Naive thymus-derived CD8-positive, alpha-beta T cell (primary cell): ENCODE data around the gene SLC25A33. TPM values are rescaled to one million over a fixed set of nuclear protein-coding genes. Genes with fewer than 3 reads are reported as not detected.
"Not testable (repeated sequence)": the region's sequence is repeated elsewhere in the genome, so short reads cannot be mapped to it uniquely, and the experiment has no call there.

Experiments
- ATAC-seq, 2 donors: fragments of 150-1000 bp; cut with Tn5 transposase in 1 of 2; sonication (Bioruptor Pico), chemical (Tn5 transposase) in 1 of 2; 1 replicate in 1 of 2; 2 replicates in 1 of 2; pipeline ENCODE4 v1.10.0; 2021; ENCODE audit warnings: mild to moderate bottlenecking in 2 of 2, moderate library complexity in 2 of 2
- POLR2A ChIA-PET: fragments of 350-600 bp; sonication (Branson Sonifier 250); formaldehyde crosslinking; loops from one replicate; lab custom pipeline; 2021; ENCODE audit warnings: antibody characterized with exemption; lab: Charles Lee
- DNase-seq, 10 donors: peaks; one replicate each; pipeline versions ENCODE4 v3.0.0 to v3.0.0-alpha.2; 2020 to 2022
- H3K27ac Mint-ChIP-seq, 10 donors: one replicate each; pipeline ENCODE4 v1.8.0; 2020 to 2022; ENCODE audit warnings: mild to moderate bottlenecking in 10 of 10, mixed read lengths in 10 of 10, moderate library complexity in 4 of 10, inconsistent platforms in 1 of 10
- H3K27me3 Mint-ChIP-seq, 5 donors: one replicate each; pipeline ENCODE4 v1.8.0; 2021 to 2022; ENCODE audit warnings: mixed read lengths in 5 of 5
- H3K36me3 Mint-ChIP-seq, 3 donors: one replicate each; pipeline ENCODE4 v1.8.0; 2020 to 2022; ENCODE audit warnings: mixed read lengths in 3 of 3, mild to moderate bottlenecking in 2 of 3, inconsistent platforms in 1 of 3
- H3K4me1 Mint-ChIP-seq, 4 donors: one replicate each; pipeline ENCODE4 v1.8.0; 2021 to 2022; ENCODE audit warnings: mixed read lengths in 4 of 4
- H3K4me3 Mint-ChIP-seq, 10 donors: one replicate each; pipeline ENCODE4 v1.8.0; 2020 to 2022; ENCODE audit warnings: mild to moderate bottlenecking in 10 of 10, mixed read lengths in 10 of 10, moderate library complexity in 6 of 10, inconsistent platforms in 1 of 10
- H3K9me3 Mint-ChIP-seq, 9 donors: one replicate each; pipeline ENCODE4 v1.8.0; 2020 to 2022; ENCODE audit warnings: mixed read lengths in 9 of 9, mild to moderate bottlenecking in 3 of 9, inconsistent platforms in 1 of 9, moderate library complexity in 1 of 9
- polyA plus RNA-seq, 3 donors: library from polyadenylated mRNA; unstranded; fragments of 300-500 nt; fragmentation: Illumina TruSeq; gene quantifications; one replicate each; pipeline ENCODE4 v1.2.3, GENCODE V29; 2021
- total RNA-seq, 8 experiments: library from RNA in 2 of 8; stranded (reverse) in 2 of 8; gene quantifications; one replicate each; pipeline ENCODE4 v1.2.3 and lab custom pipeline; 2021 to 2026

The SLC25A33 gene
- total and polyA plus RNA-seq, 5 experiments from 2014 or later, result 3.2 to 10.5 (median 8.2) TPM

- POLR2A ChIA-PET, H3K9me3 Mint-ChIP-seq, H3K27ac Mint-ChIP-seq: not testable (repeated sequence)
Observed at GRCh38 chr1:9515550-9515949, 23.7 kb upstream of the SLC25A33 start.

GRCh38 chr1:9518454-9518998, 20.7 kb upstream of the SLC25A33 start:
- Mint-ChIP-seq H3K4me1 (no peaks in the 10 kb centered on the region), H3K27me3 (peaks cover 0 to 4% (median 0%) of the 10 kb centered on the region in 5 donors), H3K36me3 (no peaks in the 10 kb centered on the region), H3K9me3 (no peaks in the 10 kb centered on the region), H3K4me3 (no peak overlapping the region), H3K27ac (peak overlapping the region in 1 of 10 donors; percentile 29)
- ATAC-seq, result no peak
- no peak for DNase-seq
- POLR2A ChIA-PET, result interaction anchor here (0.6 kb wide), 1 partner anchor 1534 kb away, joined by 4 read pairs; no protein-coding TSS in a partner anchor

More at GRCh38 chr1:9515550-9515949, 23.7 kb upstream of the SLC25A33 start:
- not testable (repeated sequence) for H3K4me1 Mint-ChIP-seq, DNase-seq, H3K4me3 Mint-ChIP-seq, H3K36me3 Mint-ChIP-seq, ATAC-seq, H3K27me3 Mint-ChIP-seq

- ATAC-seq (no peak), DNase-seq (no peak)
- no peak overlapping the region for H3K4me3 Mint-ChIP-seq
- no peaks in the 10 kb centered on the region for H3K4me1 Mint-ChIP-seq
- H3K27ac Mint-ChIP-seq, result no peak overlapping the region
- peaks cover 0 to 4% (median 0%) of the 10 kb centered on the region in 5 donors for H3K27me3 Mint-ChIP-seq
- no peaks in the 10 kb centered on the region for H3K36me3 Mint-ChIP-seq
- no peaks in the 10 kb centered on the region for H3K9me3 Mint-ChIP-seq
- POLR2A ChIA-PET, result no interaction called here
Observed at GRCh38 chr1:9520411-9520810, 18.9 kb upstream of the SLC25A33 start.

- no peaks in the 10 kb centered on the region for H3K4me1 Mint-ChIP-seq
- H3K9me3 Mint-ChIP-seq, result no peaks in the 10 kb centered on the region
- no peak overlapping the region for H3K4me3 Mint-ChIP-seq
- no peaks in the 10 kb centered on the region for H3K27me3 Mint-ChIP-seq
- no peak for DNase-seq
- H3K27ac Mint-ChIP-seq, result no peak overlapping the region
- H3K36me3 Mint-ChIP-seq, result no peaks in the 10 kb centered on the region
- POLR2A ChIA-PET, result no interaction called here
- ATAC-seq, result no peak
Observed at GRCh38 chr1:9529190-9529589, 10.1 kb upstream of the SLC25A33 start.

- no peak overlapping the region for H3K4me3 Mint-ChIP-seq
- DNase-seq, result no peak
- no peaks in the 10 kb centered on the region for H3K36me3 Mint-ChIP-seq
- H3K27me3 Mint-ChIP-seq, result no peaks in the 10 kb centered on the region
- POLR2A ChIA-PET, result no interaction called here
- ATAC-seq, result no peak
- no peaks in the 10 kb centered on the region for H3K4me1 Mint-ChIP-seq
- no peak overlapping the region for H3K27ac Mint-ChIP-seq
- H3K9me3 Mint-ChIP-seq, result no peaks in the 10 kb centered on the region
Observed at GRCh38 chr1:9530320-9530719, 8.9 kb upstream of the SLC25A33 start.

- H3K4me1 Mint-ChIP-seq, result peaks cover 10 to 19% (median 13%) of the 10 kb centered on the region in 4 donors
- no peaks in the 10 kb centered on the region for H3K9me3 Mint-ChIP-seq
- H3K4me3 Mint-ChIP-seq, result no peak overlapping the region
- H3K27ac Mint-ChIP-seq, result no peak overlapping the region
- no peaks in the 10 kb centered on the region for H3K36me3 Mint-ChIP-seq
- ATAC-seq, result no peak
- H3K27me3 Mint-ChIP-seq, result no peaks in the 10 kb centered on the region
- POLR2A ChIA-PET, result interaction anchor here (0.6 kb wide), 1 partner anchor 81 kb away, joined by 6 read pairs; no protein-coding TSS in a partner anchor
- no peak for DNase-seq
Observed at GRCh38 chr1:9534953-9535352, 4.3 kb upstream of the SLC25A33 start.

- ATAC-seq (no peak), DNase-seq (no peak)
- no peaks in the 10 kb centered on the region for H3K27me3 Mint-ChIP-seq
- no peaks in the 10 kb centered on the region for H3K36me3 Mint-ChIP-seq
- H3K9me3 Mint-ChIP-seq, result no peaks in the 10 kb centered on the region
- H3K4me1 Mint-ChIP-seq, result peaks cover 10 to 28% (median 25%) of the 10 kb centered on the region in 4 donors
- no peak overlapping the region for H3K27ac Mint-ChIP-seq
- POLR2A ChIA-PET, result interaction anchor here (0.7 kb wide), 1 partner anchor 748 kb away, joined by 6 read pairs; no protein-coding TSS in a partner anchor
- H3K4me3 Mint-ChIP-seq, result no peak overlapping the region
Observed at GRCh38 chr1:9536301-9536700, 3.0 kb upstream of the SLC25A33 start.

GRCh38 chr1:9537863-9538668, 1.2 kb upstream of the SLC25A33 start:
- H3K4me3 Mint-ChIP-seq, result peak overlapping the region in 9 of 10 donors; percentile 18 to 93 (median 72)
- H3K4me1 Mint-ChIP-seq, result peaks cover 15 to 38% (median 37%) of the 10 kb centered on the region in 4 donors

GRCh38 chr1:9538669-9539164, 548 bp upstream of the SLC25A33 start:
- no peaks in the 10 kb centered on the region for H3K27me3 Mint-ChIP-seq
- H3K36me3 Mint-ChIP-seq, result peaks cover 0 to 2% (median 0%) of the 10 kb centered on the region in 3 donors
- peak overlapping the region; percentile 72 to 93 (median 88) for H3K4me3 Mint-ChIP-seq
- peak overlapping the region; percentile 85 to 97 (median 93) for H3K27ac Mint-ChIP-seq
- POLR2A ChIA-PET, result interaction anchor here (0.6 to 1.2 kb wide), 4 partner anchors 14 to 178 kb away, joined by 3 to 6 read pairs (median 4); no protein-coding TSS in a partner anchor
- no peak for ATAC-seq
- H3K9me3 Mint-ChIP-seq, result no peaks in the 10 kb centered on the region
- no peak for DNase-seq
- peaks cover 15 to 38% (median 37%) of the 10 kb centered on the region in 4 donors for H3K4me1 Mint-ChIP-seq

More at GRCh38 chr1:9537863-9538668, 1.2 kb upstream of the SLC25A33 start:
- H3K27me3 Mint-ChIP-seq, result no peaks in the 10 kb centered on the region
- peaks cover 0 to 2% (median 0%) of the 10 kb centered on the region in 3 donors for H3K36me3 Mint-ChIP-seq
- no peaks in the 10 kb centered on the region for H3K9me3 Mint-ChIP-seq
- no peak for ATAC-seq
- POLR2A ChIA-PET, result no interaction called here
- H3K27ac Mint-ChIP-seq, result peak overlapping the region; percentile 22 to 97 (median 93)
- no peak for DNase-seq

- DNase-seq (peak in 8 of 10 donors; percentile 24 to 74 (median 47)), ATAC-seq (peak; percentile 54 to 56)
- no peaks in the 10 kb centered on the region for H3K27me3 Mint-ChIP-seq
- peak overlapping the region; percentile 76 to 95 (median 89) for H3K4me3 Mint-ChIP-seq
- POLR2A ChIA-PET, result interaction anchor here (1.0 to 1.2 kb wide), 4 partner anchors 14 to 177 kb away, joined by 3 to 6 read pairs (median 5); no protein-coding TSS in a partner anchor
- H3K4me1 Mint-ChIP-seq, result peaks cover 18 to 45% (median 42%) of the 10 kb centered on the region in 4 donors
- no peaks in the 10 kb centered on the region for H3K9me3 Mint-ChIP-seq
- H3K27ac Mint-ChIP-seq, result peak overlapping the region; percentile 57 to 95 (median 92)
- H3K36me3 Mint-ChIP-seq, result peaks cover 0 to 2% (median 0%) of the 10 kb centered on the region in 3 donors
Observed at GRCh38 chr1:9539829-9540550, 725 bp downstream of the SLC25A33 start.

GRCh38 chr1:9542430-9542829, 3.2 kb downstream of the SLC25A33 start:
- Mint-ChIP-seq H3K27ac (peak overlapping the region in 6 of 10 donors; percentile 17 to 78 (median 58)), H3K4me1 (peaks cover 23 to 57% (median 52%) of the 10 kb centered on the region in 4 donors), H3K36me3 (peaks cover 0 to 2% (median 0%) of the 10 kb centered on the region in 3 donors), H3K4me3 (peak overlapping the region in 9 of 10 donors; percentile 28 to 65 (median 54)), H3K27me3 (no peaks in the 10 kb centered on the region), H3K9me3 (no peaks in the 10 kb centered on the region)
- DNase-seq (peak in 2 of 10 donors; percentile 28 to 32), ATAC-seq (no peak)
- POLR2A ChIA-PET, result interaction anchor here (0.6 kb wide), 1 partner anchor 725 kb away, joined by 3 read pairs; the partner anchor contains the start of gene RERE

- POLR2A ChIA-PET, result no interaction called here
- H3K9me3 Mint-ChIP-seq, result no peaks in the 10 kb centered on the region
- DNase-seq, result no peak
- peak overlapping the region in 4 of 10 donors; percentile 7 to 49 (median 22) for H3K27ac Mint-ChIP-seq
- H3K4me1 Mint-ChIP-seq, result peaks cover 20 to 53% (median 43%) of the 10 kb centered on the region in 4 donors
- H3K36me3 Mint-ChIP-seq, result peaks cover 0 to 2% (median 0%) of the 10 kb centered on the region in 3 donors
- ATAC-seq, result no peak
- H3K27me3 Mint-ChIP-seq, result no peaks in the 10 kb centered on the region
- no peak overlapping the region for H3K4me3 Mint-ChIP-seq
Observed at GRCh38 chr1:9544926-9545325, 5.7 kb downstream of the SLC25A33 start.
